ENCODE results near the gene ALK.

DNA sequence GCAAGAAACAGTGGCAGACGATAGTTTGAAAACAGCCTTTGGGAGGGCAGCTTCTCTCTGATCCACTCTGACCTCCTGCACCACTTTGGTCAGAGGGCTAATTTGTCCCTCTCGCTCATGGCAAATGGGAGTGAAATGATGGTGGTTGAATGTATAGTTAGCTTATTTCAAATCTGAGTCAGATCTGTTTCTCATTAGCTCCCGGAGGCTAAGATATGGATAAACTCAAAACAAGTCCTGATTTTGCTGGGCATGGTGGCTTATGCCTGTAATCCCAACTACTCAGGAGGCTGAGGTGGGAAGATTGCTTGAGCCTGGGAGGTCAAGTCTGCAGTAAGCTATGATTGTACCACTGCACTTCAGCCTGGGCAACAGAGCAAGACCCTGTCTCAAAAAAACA, 145.0 kb downstream of the ALK start:
- TF ChIP-seq POLR2A (IDR thresholded peaks at IDR 0.05; ENCODE audit: low read length) (no peak), GATA1 (IDR thresholded peaks at IDR 0.05; ENCODE audit: low read depth, low read length) (no peak)
